NCI-H82 (cell line): ENCODE data around the gene CD151.

Source experiments
- DNase-seq: peaks from one replicate; lab custom pipeline; 2025; lab: John Stamatoyannopoulos, UW

Gene CD151

DNA sequence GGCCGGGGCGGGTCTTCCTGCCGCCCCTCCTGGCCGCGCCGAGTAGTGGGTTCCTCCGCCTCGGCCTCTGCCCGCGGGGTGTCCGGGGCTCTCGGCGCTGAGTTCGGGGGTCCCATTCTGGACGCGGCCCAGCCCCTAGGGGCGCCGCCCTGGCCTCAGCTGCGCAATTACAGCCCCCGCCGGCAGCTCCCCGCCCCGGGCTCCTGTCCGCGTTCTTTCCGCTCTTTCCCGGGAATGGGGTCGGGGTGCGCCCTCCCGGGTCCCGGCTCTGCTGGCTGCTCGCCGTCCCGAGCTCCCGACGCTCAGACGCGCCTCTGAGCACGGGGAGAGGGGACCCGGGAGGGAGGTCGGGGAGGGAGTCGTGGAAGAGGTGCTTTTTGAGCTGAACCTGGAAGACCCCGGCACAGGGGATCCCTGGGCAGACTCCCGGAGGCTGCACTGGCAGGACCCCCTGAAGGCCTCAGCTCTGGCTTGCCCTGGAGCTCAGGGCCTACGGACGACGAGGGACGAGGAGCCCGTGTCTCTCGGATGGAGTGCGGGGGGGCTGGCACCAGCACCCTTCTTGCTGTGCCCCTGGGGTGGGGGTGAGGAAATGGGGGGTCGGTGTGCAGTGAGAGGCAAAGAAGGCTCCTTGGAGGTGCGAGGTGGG lies 10.5 kb downstream of the CD151 start:
- no peak for DNase-seq

DNA sequence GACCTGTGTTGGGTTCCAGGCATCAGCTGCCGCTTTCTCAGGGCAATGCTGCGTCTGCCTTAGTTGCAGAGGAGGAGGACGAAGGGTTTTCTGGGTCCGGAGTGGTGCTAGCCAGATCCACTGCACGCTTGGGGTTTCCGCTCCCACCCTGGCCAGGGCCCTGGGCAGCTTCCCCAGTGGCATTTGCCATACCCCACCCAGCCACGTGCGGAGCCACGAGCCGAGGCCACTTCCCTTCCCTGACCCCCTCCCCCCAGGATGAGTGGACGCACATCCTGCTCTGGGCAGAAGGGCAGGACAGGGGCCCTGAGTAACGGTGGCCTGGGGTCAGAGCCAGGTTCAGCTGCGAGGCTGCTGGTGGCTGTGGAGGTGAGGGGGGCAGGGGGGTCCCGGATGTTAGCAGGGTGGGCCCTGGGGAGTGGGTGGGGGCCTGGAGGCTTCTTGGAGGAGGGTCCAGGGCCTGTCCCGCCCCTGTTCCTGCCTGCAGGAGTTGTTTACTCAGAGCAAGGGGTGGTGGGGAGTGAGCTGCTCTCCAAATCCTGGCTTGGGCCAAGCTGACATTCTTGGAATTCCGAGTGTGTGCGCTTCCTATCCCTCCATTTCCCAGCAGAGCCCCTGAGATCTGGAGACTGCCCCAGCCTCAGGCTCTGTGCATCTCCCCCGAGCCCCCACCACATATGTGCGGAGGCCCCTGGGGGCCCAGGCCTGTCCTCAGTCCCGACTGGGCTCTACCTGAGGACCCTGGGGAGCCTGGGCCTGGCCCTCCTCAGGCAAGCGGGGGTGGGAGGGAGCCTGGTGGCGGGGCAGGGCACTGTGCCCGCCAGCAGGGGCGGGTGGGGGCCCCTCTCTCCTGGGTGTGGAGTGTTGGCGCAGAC lies 11.3 kb downstream of the CD151 start:
- no peak for DNase-seq

DNA sequence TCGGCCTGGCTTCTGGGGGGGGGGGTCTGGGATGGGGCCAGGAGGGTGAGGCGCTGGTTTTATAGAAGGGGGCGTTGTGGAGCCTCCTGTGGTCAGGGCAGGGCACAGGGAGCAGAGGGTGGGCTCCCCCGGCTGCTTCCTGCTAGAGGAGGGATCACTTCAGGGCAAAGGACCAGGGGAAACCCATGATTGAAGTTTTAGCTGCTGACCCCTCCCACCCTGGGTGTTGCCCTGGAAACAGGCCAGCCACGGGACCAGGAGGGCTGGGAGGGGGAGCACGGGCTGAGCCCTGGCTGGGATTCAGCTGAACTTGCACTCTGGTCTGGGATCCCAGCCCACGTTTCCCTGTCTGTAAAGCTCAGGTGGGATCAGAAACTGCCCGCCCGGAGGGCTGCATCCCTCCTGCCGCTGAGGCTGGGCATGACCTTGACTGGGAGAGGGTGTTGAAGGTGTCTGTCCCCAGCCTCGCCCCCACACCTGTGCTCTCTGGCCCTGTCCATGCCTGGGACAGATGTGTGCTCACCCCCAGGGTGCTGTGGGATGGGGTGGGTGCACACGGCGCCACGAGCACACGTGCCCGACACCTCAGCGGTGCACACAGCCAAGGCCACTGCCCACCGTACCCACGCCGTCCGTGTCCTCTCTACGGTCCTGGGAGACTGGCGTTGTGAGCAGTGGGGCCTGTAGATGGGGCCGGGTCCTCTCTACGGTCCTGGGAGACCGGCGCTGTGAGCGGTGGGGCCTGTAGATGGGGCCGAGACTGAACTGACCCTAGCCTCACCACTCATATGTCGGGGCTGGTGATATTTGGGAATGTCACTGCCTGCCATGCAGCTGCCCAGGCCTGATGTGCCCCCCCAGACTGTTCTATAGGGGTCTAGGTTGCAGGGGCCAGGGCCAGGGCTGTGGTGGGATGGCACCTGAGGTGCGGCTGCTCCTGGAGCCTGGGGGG lies 12.2 kb downstream of the CD151 start:
- DNase-seq, result peak; percentile 28

DNA sequence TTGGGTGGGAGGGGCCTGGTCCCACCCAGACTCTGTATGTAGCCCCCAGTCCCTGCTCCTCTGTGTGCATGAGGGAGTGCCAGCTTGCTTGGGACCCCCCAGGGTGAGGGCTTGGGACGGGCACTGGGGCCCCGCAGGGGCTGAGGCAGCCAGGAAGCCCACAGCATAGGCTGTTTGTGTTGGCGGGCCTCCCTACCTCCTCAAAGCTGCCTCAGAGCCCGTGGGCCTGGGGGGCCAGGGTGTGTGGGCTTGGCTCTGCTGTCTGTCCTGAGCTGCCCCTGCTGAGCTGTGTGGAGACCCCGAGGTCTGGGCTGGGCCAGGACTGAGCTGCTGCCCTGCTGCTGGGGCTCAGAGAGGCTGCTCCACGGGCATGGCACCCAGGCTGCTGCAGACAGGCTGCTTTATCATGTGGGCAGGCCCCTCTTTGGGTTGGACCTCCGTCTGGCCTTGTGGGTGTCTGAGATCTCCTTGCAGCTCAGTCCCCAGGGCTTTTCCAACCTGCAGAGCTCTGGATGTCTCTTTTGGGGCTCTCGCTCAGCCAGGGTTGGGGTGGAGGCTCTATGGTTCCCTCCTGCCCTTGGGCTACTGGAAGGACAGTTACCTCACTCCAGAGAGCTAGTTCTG lies 13.2 kb downstream of the CD151 start:
- DNase-seq, result no peak

DNA sequence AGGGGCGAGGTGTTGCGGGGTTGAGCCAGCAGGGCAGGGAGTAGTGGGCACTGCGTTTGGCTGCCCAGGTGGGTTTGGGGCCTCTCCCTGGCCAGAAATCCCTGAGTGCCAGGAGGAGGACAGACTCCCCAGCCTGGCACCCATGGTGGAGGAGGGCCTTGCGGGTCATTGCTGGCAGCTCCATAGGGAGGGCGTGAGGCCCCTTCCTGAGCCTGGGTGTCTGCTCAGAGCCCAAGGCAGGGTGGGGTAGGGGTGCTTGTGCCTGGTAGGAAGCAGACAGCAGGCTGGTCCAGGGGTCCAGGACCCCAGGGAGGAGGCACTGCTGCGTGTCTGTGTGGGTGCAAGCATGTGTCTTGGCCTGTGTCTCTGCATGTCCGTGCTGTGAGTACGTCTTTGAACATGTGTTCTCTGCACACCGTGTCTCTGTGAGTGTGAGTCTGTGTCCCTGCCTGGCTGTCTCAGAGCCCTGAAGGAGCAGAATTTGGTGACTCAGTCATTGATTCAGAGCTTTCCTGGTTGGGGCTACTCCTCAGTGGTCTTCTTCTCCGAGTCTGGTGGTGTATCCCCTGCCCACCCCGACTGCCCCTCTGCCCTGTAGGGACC lies 13.8 kb downstream of the CD151 start:
- DNase-seq, result no peak

DNA sequence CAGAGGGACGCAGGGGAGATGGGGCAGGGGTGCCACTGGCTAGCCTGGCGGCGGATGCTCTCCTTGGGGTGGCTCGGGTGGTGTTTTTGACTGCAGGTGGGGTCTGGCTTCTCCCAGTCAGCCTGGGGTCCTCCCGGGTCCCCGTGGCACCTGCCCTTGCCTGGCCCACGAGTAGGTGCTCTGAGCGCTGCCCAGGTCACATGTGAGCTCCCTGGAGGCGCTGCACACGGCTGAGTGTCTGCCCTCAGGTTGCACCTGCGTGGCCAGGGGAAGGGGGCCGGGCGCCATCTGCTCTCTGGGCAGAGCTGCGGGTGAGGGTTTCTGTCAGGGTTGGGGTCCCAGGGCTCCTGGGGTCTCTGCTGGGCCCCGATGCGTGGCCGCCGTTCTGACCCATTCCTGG lies 15.1 kb downstream of the CD151 start:
- no peak for DNase-seq

DNA sequence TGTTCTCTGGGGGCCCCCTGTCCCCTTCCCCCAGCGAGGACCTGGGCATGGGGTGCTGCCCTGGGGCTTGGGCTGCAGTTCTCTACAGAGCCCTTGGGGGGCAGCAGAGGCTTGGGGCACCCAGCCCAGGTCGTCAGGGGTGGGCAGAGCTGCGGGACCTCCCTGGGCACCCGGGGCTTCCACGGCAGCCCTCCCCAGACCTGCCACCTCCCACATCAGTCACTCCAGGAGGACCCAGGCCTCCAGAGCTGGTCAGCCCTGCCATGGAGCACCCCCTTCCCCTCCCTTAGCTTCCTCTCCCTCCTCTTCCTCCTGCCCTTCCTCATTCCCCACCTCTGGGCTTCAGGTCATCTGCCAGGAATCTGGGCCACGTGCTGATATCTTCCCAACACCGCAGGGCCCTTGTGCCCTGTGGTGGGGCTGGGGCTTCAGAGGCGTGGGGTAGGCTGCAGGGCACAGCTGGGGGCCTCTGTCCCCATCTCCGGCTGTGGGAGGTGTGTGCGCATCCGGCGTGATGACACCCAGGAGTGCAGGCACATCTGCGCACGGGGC lies 15.7 kb downstream of the CD151 start:
- peak; percentile 65 for DNase-seq

DNA sequence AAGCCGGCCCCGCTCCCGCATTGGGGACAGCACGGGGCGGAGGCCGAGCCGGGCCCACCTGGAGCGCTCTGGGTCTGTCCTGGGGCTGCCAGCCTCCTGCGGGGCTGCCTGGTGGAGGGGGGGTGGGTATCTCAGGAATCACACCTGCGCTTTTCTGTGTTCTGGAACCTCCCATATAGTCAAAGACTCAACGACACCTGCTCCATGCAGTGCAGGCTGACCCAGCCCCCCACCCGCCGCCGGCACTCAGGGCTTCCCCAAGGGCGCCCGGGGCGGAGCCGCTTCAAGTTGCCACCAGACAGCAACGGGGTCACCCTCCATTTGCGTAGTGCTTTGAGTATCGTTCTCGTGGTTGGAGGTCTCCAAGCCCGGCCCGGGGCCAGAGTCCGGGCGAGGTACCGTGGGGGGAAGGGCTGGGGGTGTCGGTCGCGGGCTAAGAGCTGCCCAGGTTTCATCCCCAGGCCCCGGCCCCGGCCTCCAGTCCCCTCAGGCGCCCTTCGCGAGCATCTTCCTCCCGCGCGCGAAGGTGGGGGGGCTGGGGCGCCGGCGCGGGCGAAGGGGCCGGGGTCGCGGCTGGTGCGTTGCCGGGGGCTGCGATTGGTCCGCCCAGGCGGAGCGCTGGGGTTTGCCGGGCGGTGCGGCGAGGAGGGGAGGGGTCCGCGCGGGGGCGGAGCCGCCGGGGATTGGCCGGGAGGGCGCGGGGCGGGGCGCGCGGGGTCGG lies 16.5 kb downstream of the CD151 start:
- peak; percentile 70 for DNase-seq

DNA sequence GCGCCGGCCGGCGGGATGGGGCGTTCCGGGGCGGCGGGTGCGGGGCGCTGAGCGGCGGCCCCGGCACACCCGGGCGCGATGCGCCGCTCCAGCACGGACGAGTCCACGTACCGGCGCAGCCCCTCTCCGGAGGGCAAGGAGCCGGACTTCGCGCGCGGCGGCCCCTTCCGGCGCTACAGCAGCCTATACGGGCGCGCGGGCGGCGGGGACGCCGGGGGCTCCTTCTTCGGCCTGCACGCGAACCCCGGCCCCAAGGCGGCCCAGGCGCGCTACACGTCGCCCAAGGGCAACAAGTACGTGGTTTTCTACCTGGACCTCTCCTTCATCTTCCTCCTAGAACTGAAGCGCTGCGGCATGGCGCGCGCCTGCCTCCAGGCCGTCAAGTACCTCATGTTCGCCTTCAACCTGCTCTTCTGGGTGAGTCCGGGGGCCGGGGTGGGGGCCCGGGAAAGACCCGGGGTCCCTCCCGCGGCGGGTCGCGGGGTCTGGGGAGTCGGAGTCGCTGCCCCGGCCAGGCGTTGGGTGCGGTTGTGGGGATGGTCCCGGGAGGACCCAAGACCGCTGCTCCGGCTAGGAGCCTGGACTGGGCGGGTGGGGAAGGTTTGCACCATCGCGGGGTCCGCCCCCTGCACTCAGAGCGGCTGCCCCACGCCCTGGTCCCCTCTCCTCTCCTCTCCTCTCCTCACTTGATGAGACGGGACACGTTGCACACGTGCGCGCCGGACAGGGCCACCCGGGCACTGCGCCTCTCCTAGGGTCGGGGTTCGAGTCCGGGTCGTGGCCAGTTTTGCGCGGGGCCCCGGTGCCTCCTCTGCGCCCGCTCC lies 17.4 kb downstream of the CD151 start:
- DNase-seq, result peak; percentile 42

DNA sequence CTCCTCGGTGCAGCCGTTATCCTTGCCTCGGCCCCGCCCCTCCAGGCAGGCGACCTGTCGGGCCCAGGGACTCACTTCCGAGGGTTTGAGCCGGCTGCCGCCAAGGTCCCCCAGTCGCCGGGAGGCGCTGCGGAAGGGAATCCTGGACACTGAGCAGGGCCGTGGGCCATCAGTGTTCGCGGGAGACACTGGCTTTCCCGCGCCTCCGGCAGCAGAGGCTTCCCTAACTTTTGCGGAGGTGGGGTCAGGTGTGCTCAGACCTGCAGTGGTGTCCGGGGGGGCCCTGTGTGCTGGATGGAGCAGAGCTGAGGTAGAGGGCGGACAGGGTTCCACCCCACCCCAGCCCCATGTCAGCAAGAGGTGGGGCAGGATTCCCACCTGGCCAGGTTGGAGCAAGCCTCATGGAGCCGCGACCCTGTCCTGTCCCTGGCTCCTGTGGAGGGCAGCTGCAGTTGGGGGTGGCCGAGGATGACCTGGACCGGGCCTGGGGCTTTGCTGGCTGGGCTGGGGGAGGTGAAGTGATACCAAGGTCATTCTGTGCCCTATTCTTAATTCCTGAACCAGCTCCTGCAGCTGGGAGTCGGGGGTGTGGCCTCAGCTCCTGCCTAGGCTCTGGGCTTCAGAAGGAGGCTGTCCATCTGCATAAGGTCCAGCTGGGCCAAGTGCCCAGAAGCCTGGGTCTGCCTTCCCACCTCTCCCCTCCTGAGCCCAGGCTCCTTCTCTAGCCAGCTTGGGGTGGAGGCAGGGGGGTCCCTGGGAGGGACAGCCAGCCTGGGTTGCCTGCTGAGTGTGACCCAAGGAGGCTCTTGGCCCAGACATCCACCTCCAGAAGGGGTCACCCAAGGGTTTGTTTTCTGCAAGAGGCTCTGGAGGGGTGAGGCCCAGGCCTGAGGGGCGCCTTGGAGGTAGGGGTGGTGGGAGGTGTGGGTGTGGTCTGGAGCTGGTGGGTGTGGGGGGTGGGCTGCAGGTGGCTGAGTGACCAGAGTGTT lies 18.3 kb downstream of the CD151 start:
- DNase-seq, result peak; percentile 46

DNA sequence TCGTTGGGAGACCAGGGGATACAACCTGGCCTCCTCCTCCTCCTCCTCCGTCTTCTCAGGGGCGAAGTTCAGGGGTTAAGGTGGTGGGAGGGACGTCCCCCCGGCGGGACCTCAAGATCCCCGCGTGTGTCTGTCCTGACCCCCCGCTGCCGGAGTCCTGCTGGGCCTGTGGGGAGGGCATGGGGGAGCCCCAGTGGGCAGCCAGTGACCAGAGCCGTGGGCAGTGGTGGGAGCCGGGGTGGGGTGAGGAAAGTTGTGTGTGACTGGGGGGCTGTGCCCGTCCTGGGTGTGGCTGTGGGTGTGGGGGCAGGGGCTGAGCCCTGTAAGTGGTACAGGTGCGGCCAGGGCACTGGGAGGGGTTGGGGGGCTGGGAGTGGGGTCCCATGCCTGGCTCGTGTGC lies 20.0 kb downstream of the CD151 start:
- DNase-seq, result no peak

DNA sequence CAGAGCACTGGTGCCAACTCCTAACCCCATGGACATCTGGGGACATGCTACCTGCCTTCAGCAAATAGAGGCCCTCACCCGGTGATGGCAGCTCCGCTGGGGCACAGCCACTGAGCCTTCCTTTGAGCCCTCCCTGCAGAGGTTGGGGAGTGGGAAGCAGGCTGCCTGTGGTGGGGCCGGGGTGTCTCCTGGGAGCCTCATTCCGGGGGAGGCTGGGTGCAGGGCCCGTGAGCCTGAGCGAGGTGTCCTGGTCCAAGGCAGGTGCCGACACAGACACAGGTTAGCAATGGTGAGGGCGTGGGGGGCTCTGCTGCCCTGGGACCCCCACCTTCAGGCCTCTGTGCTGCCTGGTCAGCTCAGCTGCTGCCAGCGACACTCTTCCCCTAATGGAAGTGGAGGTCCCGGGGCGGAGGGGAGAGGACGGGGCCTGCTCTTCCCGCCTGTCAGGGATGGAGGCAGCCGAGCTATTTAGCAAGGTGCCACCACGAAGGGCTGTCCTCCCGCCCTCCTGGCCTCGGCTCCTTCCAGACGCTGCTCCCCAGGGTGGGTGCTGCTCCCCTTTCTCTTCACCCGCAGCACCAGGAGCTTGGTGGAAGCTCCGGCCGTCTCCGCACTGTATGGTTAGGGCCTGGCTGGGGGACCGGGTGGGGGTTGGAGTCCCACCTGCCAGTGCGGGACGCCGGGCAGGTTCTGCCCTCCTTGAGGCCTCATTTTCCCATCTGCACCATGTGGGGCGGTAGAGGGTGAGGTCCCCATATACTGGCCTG lies 21.1 kb downstream of the CD151 start:
- DNase-seq, result no peak

DNA sequence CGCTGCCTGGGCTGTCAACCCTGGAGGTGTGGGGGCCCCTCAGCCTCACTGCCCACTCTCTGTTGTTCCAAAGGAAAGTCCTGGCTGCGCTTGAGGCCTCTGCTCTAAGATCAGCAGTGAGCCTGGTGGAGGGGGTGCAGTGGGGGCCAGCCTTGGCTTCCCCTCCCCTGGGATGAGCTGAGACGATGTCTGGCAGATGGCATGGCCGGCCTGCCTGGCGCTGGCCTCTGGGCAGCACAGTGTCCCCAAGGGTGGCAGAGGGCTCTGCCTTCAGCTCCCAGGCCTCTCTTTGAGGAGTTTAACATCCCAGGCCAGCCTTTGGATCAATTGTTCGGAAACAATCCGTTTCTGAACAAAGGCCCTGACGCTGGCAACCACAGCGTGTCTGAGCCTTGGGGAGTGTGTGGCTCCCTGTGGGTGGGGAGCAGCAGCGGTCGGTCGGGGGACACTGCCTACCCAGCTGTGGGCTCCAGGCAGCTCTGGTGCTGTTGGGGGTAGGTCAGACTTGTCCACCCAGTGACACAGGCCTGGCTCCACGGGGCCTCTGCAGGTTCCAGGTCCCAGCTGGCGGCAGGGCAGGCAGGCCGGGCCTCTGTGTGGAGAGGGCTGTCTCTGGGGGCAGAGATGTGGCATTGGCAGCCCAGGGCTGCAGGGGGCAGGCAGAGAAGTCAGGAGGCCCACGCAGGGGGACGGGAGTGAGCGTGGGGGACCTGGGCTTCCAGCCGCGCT lies 22.0 kb downstream of the CD151 start:
- DNase-seq, result no peak

DNA sequence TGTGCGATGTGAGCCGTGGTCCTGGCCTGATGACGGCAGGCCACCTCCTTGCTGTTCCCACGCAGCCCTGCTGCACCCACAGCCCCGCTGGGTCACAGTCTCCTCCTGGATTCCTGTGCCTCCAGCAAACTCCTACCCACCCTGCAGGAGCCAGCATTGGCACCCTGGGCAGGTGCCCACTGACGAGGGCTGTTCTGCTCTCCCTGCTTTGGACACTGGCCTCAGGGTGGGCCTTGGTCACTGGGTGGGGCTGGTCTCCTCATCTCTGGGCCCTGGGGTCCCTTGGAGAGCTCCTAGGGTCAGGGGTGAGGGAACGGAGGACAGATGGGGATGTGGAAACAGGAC lies 22.6 kb downstream of the CD151 start:
- DNase-seq, result no peak

DNA sequence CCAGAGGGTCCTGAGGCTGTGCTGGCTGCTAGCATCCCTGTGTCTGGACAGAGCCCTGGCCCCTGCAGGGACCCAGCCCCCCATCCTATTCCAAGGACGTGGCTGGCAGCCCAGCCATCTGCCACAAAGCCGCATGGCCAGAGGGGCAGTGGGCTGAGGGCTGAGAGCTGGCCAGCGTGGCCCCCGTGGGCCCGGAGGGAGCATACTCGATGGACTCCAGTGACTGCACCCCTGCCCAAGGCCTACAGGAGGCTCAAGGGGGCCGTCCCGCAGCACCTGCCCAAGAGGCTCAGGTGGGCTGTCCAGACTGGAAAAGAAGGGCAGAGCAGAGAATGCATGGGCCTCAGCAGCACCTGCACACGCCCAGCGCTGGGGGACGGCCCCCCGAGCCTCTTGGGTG lies 23.0 kb downstream of the CD151 start:
- DNase-seq, result no peak

DNA sequence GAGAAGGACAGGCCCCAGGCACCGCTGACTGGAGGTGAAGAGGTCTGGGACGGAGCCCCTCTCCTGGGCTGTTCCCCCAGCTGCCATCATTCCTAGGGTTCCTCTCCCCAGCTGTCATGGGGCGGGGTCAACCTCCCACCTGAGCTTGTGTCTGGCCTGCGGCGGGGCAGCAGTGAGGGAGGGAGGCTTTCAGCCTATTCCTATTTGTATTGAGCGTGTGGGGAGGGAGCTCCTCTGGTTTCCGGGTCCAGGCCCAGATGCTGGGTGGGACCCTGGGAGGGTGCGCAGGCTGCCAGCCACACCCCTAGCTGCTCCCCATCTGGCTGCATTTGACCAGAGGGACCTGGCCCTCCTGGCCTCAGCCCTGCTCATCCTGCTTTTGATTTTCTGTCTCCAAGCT lies 23.6 kb downstream of the CD151 start:
- DNase-seq, result no peak
